Measurements from ENCODE around the gene PASD1. TPM values are rescaled to one million over a fixed set of nuclear protein-coding genes. Genes with fewer than 3 reads are reported as not detected.

Gene PASD1, protein sequence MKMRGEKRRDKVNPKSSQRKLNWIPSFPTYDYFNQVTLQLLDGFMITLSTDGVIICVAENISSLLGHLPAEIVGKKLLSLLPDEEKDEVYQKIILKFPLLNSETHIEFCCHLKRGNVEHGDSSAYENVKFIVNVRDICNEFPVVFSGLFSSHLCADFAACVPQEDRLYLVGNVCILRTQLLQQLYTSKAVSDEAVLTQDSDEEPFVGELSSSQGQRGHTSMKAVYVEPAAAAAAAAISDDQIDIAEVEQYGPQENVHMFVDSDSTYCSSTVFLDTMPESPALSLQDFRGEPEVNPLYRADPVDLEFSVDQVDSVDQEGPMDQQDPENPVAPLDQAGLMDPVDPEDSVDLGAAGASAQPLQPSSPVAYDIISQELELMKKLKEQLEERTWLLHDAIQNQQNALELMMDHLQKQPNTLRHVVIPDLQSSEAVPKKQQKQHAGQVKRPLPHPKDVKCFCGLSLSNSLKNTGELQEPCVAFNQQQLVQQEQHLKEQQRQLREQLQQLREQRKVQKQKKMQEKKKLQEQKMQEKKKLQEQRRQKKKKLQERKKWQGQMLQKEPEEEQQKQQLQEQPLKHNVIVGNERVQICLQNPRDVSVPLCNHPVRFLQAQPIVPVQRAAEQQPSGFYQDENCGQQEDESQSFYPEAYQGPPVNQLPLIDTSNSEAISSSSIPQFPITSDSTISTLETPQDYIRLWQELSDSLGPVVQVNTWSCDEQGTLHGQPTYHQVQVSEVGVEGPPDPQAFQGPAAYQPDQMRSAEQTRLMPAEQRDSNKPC
- polyA plus RNA-seq (2012; rRNA removed) = 0.03 and 0.08 TPM in 2 replicates
- 0.04 and 0.05 TPM in 2 replicates for polyA plus RNA-seq (2012; cell fraction: cytosol; rRNA removed)
- polyA plus RNA-seq (2012; cell fraction: nucleus; rRNA removed) = 0.02 and 0.05 TPM in 2 replicates

DNA sequence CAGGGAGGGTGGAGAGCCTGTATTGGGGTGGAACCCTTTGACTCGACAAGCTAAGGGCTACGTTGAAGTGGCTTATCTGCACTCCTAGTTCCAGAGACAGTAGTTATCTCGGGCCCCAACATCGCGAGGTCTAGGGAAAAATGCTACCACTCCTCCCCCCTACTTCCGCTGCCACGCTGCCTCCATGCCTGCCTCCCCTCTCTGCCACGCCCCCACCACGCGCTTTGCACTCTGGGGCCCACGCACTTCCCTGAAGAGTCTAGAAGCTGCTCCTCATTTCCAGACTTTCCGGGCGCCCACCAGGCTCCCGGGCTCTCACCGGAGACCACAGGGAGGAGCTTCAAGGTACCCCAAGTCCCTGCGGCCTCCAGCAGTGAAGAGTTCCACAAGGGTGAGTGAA, at the start of gene PASD1:
Gene PASD1, plus strand, starts transcription at position 227 of the 400 bp plus-strand sequence. CDS start 37,879 bp downstream, outside the sequence.
- no peaks in the 10 kb centered on the region for H3K9me3 ChIP-seq
- no peaks in the 10 kb centered on the region for H4K20me1 ChIP-seq (ENCODE audit: insufficient read depth)
- ChIA-PET CTCF (interaction anchor here (1.0 kb wide), 1 partner anchor 12 kb away, joined by 3 read pairs; no protein-coding TSS in a partner anchor), POLR2A (no interaction called here)
- H3K27ac ChIP-seq (ENCODE audit: low read depth in 2 of 2, low read length in 1 of 2) = no peak within 1 kb of the TSS
- H3F3A ChIP-seq (replicated peaks; ENCODE audit: insufficient read depth) = no peaks in the 10 kb centered on the region
- no peaks in the 10 kb centered on the region for H3K9me2 ChIP-seq
- no peak for DNase-seq
- no peak within 1 kb of the TSS for H3K4me3 ChIP-seq (ENCODE audit: low read depth in 2 of 2, low read length in 1 of 2)
- no peaks in the 10 kb centered on the region for H3K4me1 ChIP-seq (ENCODE audit: control insufficient read depth in 1 of 2, insufficient read depth in 2 of 2, low read depth in 1 of 2, low read length in 1 of 2)
- no peak within 1 kb of the TSS for H2AFZ ChIP-seq (ENCODE audit: low read depth)
- WGBS (ENCODE audit: low lambda C conversion rate) = 34% methylated on average over 15 of the region's 16 CpGs
- no peaks in the 10 kb centered on the region for H3K36me3 ChIP-seq (replicated peaks in 1 of 2; ENCODE audit: control insufficient read depth in 1 of 2, insufficient read depth in 2 of 2, low read length in 1 of 2)
- no peak within 1 kb of the TSS for H3K9ac ChIP-seq
- no peak within 1 kb of the TSS for H3K4me2 ChIP-seq
- TF ChIP-seq FOSL2 (IDR thresholded peaks at IDR 0.05; ENCODE audit: borderline replicate concordance, low read depth) = no peak
- TF ChIP-seq, protein P1, sequence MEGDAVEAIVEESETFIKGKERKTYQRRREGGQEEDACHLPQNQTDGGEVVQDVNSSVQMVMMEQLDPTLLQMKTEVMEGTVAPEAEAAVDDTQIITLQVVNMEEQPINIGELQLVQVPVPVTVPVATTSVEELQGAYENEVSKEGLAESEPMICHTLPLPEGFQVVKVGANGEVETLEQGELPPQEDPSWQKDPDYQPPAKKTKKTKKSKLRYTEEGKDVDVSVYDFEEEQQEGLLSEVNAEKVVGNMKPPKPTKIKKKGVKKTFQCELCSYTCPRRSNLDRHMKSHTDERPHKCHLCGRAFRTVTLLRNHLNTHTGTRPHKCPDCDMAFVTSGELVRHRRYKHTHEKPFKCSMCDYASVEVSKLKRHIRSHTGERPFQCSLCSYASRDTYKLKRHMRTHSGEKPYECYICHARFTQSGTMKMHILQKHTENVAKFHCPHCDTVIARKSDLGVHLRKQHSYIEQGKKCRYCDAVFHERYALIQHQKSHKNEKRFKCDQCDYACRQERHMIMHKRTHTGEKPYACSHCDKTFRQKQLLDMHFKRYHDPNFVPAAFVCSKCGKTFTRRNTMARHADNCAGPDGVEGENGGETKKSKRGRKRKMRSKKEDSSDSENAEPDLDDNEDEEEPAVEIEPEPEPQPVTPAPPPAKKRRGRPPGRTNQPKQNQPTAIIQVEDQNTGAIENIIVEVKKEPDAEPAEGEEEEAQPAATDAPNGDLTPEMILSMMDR (IDR thresholded peaks at IDR 0.05) = no peak
- peaks cover 24% of the 10 kb centered on the region; the same call in 1 of the 2 replicates for H3K27me3 ChIP-seq (ENCODE audit: insufficient read depth)
- no peaks in the 10 kb centered on the region for H3K79me2 ChIP-seq (ENCODE audit: insufficient read depth)

DNA sequence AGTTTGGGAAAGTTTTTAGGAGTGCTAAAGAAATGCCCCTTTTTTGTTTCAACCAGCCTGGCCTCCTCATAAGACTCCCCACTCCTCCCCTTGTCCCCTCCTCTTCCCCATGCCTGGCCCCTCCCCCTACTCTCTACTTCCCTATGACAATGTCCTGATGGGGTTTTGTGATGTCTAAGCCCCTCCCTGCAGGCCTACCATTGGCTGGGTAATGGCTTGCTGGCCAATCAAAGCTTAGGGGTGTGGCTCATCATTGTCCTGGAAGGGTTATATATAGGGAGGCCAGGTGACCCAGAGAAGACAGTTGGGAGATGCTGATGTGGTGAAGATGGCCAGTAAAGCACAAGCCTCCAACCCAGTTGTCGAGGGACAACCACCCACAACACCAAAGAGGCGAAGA, 48.2 kb upstream of the PASD1 start:
- Histone ChIP-seq H3K4me3 (ENCODE audit: low read depth in 2 of 2, low read length in 1 of 2) (no peak overlapping the region), H2AFZ (ENCODE audit: low read depth) (no peak overlapping the region), H3K27ac (ENCODE audit: low read depth in 2 of 2, low read length in 1 of 2) (no peak overlapping the region), H3K9me2 (no peaks in the 10 kb centered on the region), H3K9me3 (no peaks in the 10 kb centered on the region), H3K27me3 (ENCODE audit: insufficient read depth) (peaks cover 8% of the 10 kb centered on the region; the same call in 1 of the 2 replicates), H3F3A (replicated peaks; ENCODE audit: insufficient read depth) (no peaks in the 10 kb centered on the region), H3K4me1 (ENCODE audit: control insufficient read depth in 1 of 2, insufficient read depth in 2 of 2, low read depth in 1 of 2, low read length in 1 of 2) (no peaks in the 10 kb centered on the region), H3K79me2 (ENCODE audit: insufficient read depth) (no peaks in the 10 kb centered on the region), H3K36me3 (replicated peaks in 1 of 2; ENCODE audit: control insufficient read depth in 1 of 2, insufficient read depth in 2 of 2, low read length in 1 of 2) (no peaks in the 10 kb centered on the region), H3K9ac (no peak overlapping the region), H4K20me1 (ENCODE audit: insufficient read depth) (no peaks in the 10 kb centered on the region), H3K4me2 (no peak overlapping the region)
- ChIA-PET POLR2A (no interaction called here), CTCF (no interaction called here)
- WGBS (ENCODE audit: low lambda C conversion rate) = 0% methylated on average over 2 of the region's 2 CpGs
- no peak for TF ChIP-seq POLR2AphosphoS5 (IDR thresholded peaks at IDR 0.05; ENCODE audit: low read depth, low read length)
- no peak for TF ChIP-seq GATA2 (CRISPR knock-in tag; IDR thresholded peaks at IDR 0.05)
- TF ChIP-seq, protein P2, sequence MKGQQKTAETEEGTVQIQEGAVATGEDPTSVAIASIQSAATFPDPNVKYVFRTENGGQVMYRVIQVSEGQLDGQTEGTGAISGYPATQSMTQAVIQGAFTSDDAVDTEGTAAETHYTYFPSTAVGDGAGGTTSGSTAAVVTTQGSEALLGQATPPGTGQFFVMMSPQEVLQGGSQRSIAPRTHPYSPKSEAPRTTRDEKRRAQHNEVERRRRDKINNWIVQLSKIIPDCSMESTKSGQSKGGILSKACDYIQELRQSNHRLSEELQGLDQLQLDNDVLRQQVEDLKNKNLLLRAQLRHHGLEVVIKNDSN (IDR thresholded peaks at IDR 0.05; ENCODE audit: borderline replicate concordance, low read depth) = no peak
- TF ChIP-seq MEF2A (IDR thresholded peaks at IDR 0.05; ENCODE audit: borderline replicate concordance, low read depth) = no peak
- TF ChIP-seq REST (IDR thresholded peaks at IDR 0.05; ENCODE audit: low read depth, low read length) = no peak
- no peak for TF ChIP-seq JUND (IDR thresholded peaks at IDR 0.05)
- TF ChIP-seq GABPA (IDR thresholded peaks at IDR 0.05; ENCODE audit: low read depth) = no peak
- no peak for TF ChIP-seq NFIC (IDR thresholded peaks at IDR 0.05; ENCODE audit: borderline replicate concordance)
- TF ChIP-seq RXRA (IDR thresholded peaks at IDR 0.05; ENCODE audit: borderline replicate concordance, low read depth) = no peak
- DNase-seq = peak; percentile 2

Measured in SK-N-SH (cell line).